SU-DHL-6 (cell line): ENCODE results near the gene PSMG1.

Source experiments
- CTCF ChIP-seq: fragments of 200-600 bp; sonication (generic); IDR thresholded peaks from one replicate; pipeline ENCODE4 v1.5.1; 2017; ENCODE audit warnings: antibody characterized with exemption, mild to moderate bottlenecking, low read length, moderate library complexity; ENCODE audit not compliant: insufficient read depth, poor library complexity, severe bottlenecking
- EZH2phosphoT487 ChIP-seq: fragments of 200-600 bp; sonication (generic), shearing (Covaris generic); conservative IDR thresholded peaks from 2 replicates; pipeline ENCODE4 v1.6.1; 2018; ENCODE audit warnings: mild to moderate bottlenecking, antibody characterized with exemption, low read length, moderate library complexity, mixed read lengths

GRCh38 chr21:39221282-39221996, 38.2 kb upstream of the PSMG1 start:
- TF ChIP-seq CTCF: no peak
- no peak for TF ChIP-seq EZH2phosphoT487
